Measurements from ENCODE around the gene ACYP2.
A peak's percentile ranks its signal among the peaks of the same experiment; 100 is the strongest.
"Not testable (repeated sequence)": the region's sequence is repeated elsewhere in the genome, so short reads cannot be mapped to it uniquely, and the experiment has no call there.

Gene ACYP2

DNA sequence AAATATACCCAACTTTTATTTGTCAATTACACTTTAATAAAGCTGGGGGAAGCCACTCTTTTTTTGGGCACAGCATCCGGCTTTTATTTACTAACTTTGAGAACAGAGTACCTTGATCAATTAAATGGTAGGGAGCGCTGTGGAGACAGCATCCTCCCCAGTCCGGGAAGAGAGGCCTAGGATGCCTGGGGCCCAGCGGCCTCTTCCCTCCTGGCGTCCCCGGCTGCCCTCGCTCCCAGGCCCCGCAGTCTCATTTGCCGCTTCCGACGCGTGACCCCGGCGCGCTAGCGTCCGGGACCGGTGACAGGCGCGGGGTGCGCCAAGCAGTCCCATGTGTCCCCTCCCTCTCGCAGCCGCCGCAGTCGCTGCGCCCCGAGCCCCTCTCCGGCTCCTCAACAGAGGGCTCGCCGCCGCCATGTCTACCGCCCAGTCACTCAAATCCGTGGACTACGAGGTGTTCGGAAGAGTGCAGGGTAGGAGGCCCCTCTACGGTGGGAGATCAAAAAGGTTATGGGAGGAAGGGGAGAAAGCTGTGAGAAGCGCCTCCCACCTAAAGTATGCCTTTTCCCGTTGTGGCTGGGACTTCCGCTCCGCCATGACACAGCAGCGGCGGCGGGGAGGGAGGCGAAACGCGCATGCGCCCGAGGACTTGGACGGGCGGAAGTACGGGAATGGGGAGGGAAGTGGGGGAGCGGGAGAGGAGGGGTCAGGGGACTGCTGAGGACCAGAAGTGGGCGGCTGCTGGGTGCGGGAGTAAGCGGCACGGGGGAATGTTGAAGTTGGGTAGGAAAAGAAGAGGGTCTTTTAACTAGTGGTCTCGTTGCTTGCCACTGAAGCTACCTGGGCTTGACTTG lies at the start of gene ACYP2:
Gene ACYP2 (plus strand): TSS at position 332 of the 854 bp plus-strand sequence.
- peak; percentile 86 to 89 (median 87) for DNase-seq (ENCODE audit: low read depth in 3 of 3)

DNA sequence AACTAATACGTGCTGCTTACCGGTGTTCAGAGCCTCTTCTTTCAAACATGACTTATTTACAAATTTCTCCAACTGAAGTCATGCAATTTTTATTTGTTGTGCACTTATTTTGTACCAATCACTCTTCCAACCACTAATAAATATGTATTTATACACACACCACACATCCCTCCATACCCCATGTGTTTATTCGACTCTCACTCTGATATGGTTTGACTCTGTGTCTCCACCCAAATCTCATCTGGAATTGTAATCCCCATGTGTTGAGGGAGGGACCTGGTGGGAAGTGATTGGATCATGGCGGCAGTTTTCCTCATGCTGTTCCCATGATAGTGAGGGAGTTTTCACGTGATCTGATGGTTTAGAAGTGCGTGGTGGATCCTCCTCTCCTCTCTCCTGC lies 49.5 kb upstream of the ACYP2 start:
- DNase-seq (ENCODE audit: low read depth in 3 of 3) = no peak

DNA sequence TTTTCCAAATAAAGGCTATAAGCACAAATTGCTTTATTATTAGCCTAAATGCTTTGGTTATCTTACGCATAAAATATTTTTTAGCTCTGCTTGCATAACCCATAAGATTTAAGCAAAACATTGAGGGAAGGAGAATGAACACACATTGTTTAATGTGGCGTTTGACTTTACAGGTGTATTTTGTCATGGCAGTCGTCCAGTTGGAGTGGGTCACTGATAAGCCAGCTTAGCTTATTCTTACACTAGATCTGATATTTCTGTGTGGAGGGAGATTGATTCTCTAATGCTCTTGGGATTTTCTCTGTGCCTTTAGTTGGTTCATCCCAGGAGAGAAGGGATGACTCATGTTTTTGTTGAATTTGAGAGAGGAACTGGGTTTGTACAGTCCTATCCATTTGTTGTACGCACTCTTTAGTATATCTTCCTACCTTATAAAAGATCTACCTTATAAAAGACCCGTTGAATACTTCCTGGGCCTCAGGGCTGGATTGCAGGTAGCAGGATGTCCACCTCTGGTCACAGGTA lies 47.5 kb upstream of the ACYP2 start:
- DNase-seq (ENCODE audit: low read depth in 3 of 3) = no peak

DNA sequence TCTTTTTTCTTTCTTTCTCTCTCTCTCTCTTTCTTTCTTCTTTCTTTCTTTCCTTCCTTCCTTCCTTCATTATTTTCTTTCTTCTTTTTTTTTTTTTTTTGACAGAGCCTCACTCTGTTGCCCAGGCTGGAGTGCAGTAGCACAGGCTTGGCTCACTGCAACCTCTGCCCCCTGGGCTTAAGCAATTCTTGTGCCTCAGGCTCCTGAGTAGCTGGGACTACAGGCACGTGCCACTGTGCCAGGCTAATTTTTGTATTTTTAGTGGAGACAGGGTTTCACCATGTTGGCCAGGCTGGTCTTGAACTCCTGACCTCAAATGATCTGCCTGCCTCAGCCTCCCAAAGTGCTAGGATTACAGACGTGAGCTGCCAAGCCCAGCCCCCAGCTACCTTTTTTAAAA lies 42.9 kb upstream of the ACYP2 start:
- DNase-seq (ENCODE audit: low read depth in 3 of 3) = not testable (repeated sequence)

DNA sequence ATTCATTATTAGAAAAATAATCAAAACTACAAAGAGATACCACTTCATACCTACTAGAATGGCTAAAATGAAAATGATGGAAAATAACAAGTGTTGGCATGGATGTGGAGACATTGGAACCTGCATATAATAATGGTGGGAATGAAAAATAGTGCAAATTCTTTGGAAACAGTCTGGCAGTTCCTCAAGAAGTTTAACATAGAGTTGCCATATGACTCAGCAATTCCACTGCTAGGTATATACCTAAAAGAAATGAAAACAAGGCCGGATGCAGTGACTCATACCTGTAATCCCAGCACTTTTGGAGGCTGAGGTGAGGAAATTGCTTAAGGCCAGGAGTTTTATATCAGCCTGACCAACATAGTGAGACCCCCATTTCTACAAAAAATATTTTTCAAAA lies 41.6 kb upstream of the ACYP2 start:
- DNase-seq (ENCODE audit: low read depth in 3 of 3) = no peak

DNA sequence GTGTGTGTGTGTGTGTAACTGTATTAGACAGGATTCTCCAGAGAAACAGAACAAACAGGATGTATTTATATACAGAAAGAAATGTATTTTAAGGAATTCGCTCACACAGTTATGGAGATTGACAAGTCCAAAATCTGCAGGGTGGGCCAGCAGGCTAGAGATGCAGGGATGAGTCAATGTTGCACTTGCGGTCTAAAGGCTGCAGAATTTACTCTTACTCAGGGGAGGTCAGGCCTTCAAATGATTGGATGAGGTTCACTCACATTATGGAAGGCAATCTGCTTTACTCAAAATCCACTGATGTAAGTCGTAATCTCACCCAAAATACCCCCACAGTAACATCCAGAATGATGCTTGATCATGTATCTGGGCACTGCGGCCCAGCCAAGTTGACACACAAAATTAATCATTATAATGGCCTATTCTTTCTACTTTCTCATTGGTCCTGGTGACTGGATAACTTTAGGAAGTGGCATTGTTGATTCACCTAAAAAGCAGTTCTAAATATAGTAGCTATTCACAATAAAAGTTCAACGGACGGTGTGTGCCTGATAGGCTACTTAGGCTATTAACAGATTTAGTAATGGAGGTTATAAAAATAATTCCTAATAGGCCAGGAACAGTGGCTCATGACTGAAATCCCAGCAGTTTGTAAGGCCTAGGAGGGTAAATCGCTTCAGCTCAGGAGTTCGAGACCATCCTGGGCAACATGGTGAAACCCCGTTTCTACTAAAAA lies 40.6 kb upstream of the ACYP2 start:
- DNase-seq (ENCODE audit: low read depth in 3 of 3) = no peak

DNA sequence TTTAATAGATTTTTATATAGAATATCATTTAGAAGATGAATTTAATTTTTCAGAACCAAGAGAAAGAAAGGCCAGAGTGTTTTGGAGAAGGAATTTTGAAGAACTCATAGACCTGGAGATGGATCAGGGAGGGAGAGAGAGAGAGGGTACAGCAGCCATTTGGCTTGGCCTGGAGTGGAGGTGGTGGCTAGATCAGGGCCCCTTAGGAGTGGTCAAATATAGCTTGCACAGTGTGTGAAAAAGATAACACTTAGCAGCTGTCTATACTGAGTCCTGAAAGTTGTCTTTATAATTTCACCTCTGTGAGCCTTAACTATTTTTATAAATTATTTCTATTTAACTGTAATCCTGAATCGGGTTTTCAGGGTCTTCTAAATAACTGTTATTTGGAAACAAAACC lies 38.8 kb upstream of the ACYP2 start:
- no peak for DNase-seq (ENCODE audit: low read depth in 3 of 3)

DNA sequence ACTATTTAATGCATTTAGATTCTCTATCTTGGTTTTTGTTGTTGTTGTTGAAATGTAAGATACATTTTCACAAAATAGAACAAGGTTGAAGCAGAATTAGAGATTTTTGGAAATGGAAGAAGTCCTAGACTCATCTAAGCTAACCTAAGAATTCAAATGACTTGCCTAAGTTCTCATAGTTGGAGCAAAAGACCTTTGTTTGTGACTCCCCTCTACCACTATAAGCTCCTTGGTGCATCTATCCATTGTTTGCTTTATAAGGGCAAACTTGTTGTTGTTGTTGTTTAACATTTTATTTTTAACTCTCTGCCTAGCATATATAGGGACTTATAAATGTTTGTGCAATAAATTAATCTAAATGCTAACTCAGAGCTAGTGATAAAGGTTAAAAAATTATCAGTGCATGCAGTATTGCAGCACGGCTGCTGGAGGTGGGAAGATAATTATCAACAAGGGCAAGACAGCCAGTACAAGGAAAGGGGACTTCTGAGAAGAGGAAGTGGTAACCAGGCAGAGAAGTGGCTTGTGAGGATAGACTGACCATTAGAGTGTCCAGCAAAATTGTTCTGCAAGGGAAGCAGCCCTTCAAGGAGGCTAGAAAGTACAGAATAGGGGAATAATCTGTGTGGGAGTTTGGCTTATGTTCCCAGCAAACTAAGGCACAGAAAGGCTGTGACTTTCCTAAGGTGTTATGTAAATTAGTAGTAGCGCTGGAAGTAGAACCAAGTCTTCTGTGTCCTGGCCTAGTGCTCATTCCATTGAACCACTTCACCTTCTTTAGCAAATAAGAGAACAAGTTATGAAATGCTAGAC lies 38.1 kb upstream of the ACYP2 start:
- DNase-seq (ENCODE audit: low read depth in 3 of 3) = no peak

DNA sequence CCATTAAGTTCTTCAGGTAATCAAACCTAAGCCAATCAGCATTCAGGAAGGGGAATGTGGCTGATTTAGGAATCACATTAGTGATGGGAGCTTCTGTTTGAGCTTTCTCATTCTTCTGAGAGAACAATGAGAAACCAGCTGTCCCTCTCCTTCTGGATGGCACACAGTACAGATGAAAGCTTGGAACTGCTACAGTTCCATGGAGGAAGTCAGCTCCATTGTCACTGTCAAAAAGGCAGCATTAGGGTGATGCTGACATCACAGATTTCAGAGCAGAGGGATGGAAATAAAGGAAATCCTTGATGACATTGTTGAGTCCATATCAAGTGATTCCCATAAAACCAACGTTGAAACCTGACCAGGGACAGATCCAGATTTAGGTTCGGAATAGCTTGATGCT lies 36.1 kb upstream of the ACYP2 start:
- no peak for DNase-seq (ENCODE audit: low read depth in 3 of 3)

DNA sequence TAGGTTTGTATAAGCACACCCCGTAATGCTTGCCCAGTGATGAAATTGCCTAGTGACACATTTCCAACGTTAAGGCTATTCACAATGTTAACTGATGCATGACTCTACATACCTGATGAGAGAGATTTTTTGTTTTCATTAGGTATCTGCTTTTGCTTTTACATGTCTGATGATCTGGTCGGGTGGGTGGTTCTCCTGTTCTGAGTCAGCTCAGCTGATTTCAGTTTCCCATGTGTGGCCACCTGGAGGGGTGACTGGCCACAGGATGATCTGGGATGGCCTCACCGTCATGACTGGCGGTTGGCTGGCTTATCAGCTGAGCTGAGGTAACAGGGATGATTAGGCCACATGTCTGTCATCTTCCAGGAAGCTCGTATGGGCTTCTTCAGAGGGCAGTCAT lies 33.8 kb upstream of the ACYP2 start:
- DNase-seq (ENCODE audit: low read depth in 3 of 3) = peak; percentile 31 to 61 (median 33)

DNA sequence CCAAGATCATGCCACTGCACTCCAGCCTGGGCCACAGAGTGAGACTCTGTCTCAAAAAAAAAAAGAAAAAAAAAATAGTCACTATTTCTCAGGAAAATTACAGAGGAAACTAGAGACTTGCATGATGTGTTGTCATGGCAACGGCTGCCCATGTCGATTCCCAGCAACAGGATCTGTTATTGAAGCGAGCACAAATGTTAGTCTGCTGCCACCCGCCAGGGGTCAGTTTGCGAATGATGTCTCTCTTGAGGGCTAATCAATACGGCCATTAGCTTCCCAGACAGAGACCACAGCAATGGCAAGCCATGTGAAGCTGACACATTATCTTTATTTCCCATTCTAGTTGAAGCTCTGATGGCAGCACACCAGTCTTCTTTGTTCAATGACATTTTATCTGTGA lies 32.4 kb upstream of the ACYP2 start:
- no peak for DNase-seq (ENCODE audit: low read depth in 3 of 3)

DNA sequence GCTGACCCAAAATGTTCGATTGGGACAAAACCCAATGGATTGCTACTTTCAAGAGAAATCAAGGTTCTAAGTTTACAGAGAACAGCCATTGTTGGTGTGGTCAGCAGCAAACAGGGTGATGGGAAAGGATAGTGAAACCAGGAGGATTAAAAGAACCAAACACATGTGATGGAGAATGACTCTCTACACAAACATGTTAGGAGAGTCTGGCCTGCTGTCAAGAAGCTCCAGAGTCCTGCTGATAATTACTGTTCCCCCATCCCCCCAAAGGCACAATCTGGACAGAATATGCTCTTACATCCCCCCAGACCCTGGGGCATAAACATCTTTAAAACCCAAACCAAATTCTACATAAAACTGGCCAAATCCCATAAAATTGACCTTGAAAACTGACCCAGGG lies 32.0 kb upstream of the ACYP2 start:
- no peak for DNase-seq (ENCODE audit: low read depth in 3 of 3)

DNA sequence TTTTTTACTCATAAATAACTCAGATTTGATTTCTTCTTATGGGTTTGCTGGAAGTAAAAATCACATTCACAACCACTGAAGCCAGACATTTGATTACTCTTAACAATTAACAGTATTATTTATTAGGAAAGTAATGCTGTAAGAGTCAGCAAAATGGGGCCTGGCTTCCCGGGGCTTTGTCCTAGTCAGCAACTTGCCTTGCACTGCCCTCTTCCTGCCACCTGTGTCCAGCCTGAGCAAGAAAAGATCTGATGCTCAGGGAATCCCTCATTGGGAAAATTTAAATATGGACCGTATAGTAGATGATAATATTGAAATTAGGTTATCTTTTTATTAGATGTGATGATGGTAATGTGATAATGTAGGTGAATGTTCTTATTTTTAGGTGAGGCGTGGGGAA lies 30.8 kb upstream of the ACYP2 start:
- no peak for DNase-seq (ENCODE audit: low read depth in 3 of 3)

DNA sequence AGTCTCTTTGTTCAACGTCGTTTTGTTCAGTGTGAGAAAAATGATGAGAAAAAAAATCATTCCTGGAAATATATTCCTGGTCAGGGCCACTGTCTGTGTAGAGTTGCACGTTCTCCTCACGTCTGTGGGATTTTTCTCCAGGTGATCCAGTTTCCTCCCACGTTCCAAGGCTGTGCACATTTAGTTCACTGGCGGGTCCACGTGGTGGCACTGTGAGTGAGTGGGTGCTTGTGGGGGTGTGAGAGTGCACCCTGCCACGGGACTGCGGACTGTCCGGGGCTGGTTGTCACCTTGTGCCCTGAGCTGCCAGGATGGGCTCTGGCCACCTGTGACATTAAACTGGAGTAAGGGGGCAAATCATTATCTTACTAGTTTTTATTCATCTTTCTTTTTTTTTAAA lies 30.3 kb upstream of the ACYP2 start:
- DNase-seq (ENCODE audit: low read depth in 3 of 3) = no peak

DNA sequence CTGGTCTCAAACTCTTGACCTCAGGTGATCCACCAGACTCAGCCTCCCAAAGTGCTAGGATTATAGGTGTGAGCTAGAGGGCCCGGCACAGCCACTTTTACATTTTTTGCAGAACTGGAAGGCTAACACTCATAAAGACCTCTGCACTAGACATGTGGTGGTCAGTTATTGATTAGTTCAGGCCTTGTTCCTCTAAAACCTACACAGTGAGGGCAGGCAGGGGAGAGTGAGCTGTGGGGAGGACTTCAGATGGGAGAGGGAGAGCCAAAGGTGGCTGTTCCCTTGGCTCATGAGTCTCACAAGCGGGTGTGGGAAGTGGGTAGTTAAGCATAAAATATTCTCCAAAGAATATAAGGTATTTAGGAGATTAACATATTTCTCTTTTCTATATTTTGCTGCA lies 29.3 kb upstream of the ACYP2 start:
- DNase-seq (ENCODE audit: low read depth in 3 of 3) = no peak

DNA sequence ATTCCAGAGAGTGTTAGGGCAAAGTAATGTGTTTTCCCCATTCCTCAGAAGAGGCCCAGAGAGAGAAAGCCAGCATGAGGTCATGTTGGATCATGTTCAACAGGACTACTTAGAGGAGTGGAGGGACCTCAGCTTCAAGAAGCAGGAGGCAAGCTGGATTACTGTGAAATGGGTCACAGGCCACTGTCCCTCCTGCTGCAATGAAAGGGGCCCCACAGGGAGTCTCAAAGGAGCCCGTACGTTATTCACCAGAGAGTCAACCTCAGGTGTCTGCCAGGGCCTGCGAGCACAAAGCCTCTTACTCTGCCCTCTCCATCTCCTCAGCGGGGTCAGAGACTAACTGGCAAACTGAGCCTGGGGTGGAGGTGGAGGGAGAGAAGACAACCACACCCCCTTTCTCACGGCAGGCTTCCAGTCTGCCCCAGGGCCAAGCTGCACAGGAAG lies 27.2 kb upstream of the ACYP2 start:
- DNase-seq (ENCODE audit: low read depth in 3 of 3) = no peak

DNA sequence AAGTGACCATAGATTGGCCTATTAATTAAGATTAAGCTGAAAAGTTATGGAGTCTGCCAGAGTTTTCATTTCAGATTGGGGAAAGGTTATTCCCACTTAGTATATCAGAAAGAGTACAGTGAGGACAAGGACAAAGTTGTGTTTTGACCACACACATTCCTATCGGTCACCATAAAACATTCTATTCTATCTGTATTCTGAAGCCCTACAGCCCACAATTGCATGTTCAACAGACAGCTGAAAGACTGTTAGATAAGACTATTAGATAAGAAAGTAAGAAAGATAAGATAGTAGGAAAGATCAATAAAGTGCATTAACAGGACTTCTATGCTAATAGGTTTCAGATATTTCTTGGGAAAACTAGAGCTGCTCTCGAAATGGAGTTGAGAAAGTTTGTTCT lies 26.7 kb upstream of the ACYP2 start:
- DNase-seq (ENCODE audit: low read depth in 3 of 3) = no peak

DNA sequence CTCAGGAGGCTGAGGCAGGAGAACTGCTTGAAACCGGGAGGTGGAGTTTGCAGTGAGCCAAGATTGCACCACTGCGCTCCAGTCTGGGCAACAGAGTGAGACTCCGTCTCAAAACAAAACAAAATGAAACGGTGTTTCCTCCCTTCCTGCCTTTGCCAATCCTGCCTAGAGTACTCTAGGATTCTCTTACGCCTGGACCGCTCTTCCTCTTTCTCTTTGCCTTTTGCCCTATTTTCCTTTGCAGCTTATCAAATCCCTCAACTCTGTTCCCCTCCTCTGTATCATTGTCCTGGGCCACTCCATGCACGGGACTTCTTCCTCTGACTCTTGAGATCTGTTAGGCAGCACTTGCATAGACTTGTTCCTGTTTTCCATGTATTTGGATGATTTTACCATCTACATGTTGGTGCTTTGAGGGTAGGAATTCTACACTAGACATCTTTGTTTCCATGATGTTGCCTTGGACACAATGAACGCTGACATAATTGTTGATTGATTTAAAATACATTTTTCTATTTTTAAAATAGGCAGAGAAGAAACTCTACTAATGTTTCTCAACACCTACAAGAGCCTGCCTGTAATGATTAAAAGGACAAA lies 24.8 kb upstream of the ACYP2 start:
- DNase-seq (ENCODE audit: low read depth in 3 of 3) = no peak

DNA sequence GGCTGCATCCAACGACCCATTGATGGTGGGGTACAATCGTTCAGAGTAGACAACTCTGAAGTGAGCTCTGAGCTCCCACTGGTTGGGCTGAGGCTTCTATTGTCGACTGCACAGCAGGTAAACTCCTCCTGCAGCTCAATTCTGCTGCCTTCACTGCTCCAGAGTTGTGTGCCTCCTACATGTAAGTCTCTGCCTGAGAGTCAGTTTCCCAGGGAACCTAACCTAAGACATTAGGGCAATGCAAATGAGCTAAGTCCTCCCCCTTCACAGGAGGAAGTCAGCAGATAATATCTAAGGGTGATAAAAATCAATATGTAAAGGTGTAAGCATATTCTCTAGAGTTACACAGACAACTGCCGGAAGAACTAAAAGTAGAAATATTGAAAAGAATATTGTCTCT lies 22.5 kb upstream of the ACYP2 start:
- no peak for DNase-seq (ENCODE audit: low read depth in 3 of 3)

DNA sequence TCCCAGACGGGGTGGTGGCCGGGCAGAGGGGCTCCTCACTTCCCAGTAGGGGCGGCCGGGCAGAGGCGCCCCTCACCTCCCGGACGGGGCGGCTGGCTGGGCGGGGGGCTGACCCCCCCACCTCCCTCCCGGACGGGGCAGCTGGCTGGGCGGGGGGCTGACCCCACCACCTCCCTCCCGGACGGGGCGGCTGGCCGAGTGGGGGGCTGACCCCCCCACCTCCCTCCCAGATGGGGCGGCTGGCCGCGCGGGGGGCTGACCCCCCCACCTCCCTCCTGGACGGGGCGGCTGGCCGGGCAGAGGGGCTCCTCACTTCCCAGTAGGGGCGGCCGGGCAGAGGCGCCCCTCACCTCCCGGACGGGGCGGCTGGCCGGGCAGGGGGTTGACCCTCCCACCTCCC lies 20.0 kb upstream of the ACYP2 start:
- DNase-seq (ENCODE audit: low read depth in 3 of 3) = not testable (repeated sequence)

DNA sequence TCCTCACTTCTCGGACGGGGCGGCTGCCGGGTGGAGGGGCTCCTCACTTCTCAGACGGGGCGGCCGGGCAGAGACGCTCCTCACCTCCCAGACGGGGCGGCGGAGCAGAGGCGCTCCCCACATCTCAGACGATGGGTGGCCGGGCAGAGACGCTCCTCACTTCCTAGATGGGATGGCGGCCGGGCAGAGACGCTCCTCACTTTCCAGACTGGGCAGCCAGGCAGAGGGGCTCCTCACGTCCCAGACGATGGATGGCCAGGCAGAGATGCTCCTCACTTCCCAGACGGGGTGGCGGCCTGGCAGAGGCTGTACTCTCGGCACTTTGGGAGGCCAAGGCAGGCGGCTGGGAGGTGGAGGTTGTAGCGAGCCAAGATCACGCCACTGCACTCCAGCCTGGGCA lies 19.3 kb upstream of the ACYP2 start:
- DNase-seq (ENCODE audit: low read depth in 3 of 3) = not testable (repeated sequence)

DNA sequence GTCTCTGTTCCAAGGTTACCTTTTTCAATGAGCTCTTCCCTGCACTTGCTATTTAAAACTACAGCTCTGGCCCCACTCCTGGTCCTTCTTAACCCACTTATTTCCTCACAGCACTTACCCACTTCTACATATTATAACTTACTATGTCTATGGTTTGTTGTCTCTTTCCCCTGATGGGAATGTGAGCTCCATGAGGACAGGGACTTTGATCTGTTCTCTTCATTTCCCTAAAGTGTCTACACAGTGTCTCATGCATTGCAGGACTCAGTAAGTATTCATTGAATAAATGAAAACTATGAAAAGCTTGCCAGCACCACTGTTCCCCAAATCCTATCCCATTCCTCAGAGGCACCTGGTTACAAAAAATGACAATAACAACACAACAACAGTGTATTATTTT lies 18.3 kb upstream of the ACYP2 start:
- no peak for DNase-seq (ENCODE audit: low read depth in 3 of 3)
